Ishikawa (cell line): Measurements from ENCODE around the gene FGF4.

ENCODE experiments used
- CEBPB ChIP-seq: IDR thresholded peaks from 2 replicates; pipeline ENCODE4 v1.6.1; 2012
- CREB1 ChIP-seq: IDR thresholded peaks from 2 replicates; pipeline ENCODE4 v1.6.1; 2012; ENCODE audit warnings: low read depth
- EGR1 ChIP-seq: IDR thresholded peaks from 2 replicates; pipeline ENCODE4 v1.6.1; 2012
- EP300 ChIP-seq: IDR thresholded peaks from 2 replicates; pipeline ENCODE4 v1.6.1; 2012; ENCODE audit warnings: borderline replicate concordance
- FOXM1 ChIP-seq: IDR thresholded peaks from 2 replicates; pipeline ENCODE4 v1.6.1; 2012; ENCODE audit warnings: low read depth, borderline replicate concordance
- MAX ChIP-seq: IDR thresholded peaks from 2 replicates; pipeline ENCODE4 v1.6.1; 2012
- NFIC ChIP-seq: IDR thresholded peaks from 2 replicates; pipeline ENCODE4 v1.6.1; 2012
- RAD21 ChIP-seq: IDR thresholded peaks from 2 replicates; pipeline ENCODE4 v1.6.1; 2012; ENCODE audit warnings: low read depth
- REST ChIP-seq: IDR thresholded peaks from 2 replicates; pipeline ENCODE4 v1.6.1; 2012; ENCODE audit warnings: low read depth, mild to moderate bottlenecking
- TAF1 ChIP-seq: IDR thresholded peaks from 2 replicates; pipeline ENCODE4 v1.6.1; 2012; ENCODE audit warnings: low read depth, mild to moderate bottlenecking
- TCF12 ChIP-seq: IDR thresholded peaks from 2 replicates; pipeline ENCODE4 v1.6.1; 2012; ENCODE audit warnings: low read depth
- TEAD4 ChIP-seq: IDR thresholded peaks from 2 replicates; pipeline ENCODE4 v1.6.1; 2012
- USF1 ChIP-seq: IDR thresholded peaks from 2 replicates; pipeline ENCODE4 v1.6.1; 2012
- YY1 ChIP-seq: IDR thresholded peaks from 2 replicates; pipeline ENCODE4 v1.6.1; 2012; ENCODE audit warnings: low read depth
- ZBTB7A ChIP-seq: IDR thresholded peaks from 2 replicates; pipeline ENCODE4 v1.6.1; 2012; ENCODE audit warnings: low read depth

FGF4 gene

GRCh38 chr11:69807106-69807815 is 32.1 kb upstream of the FGF4 start:
- TF ChIP-seq YY1 (no peak), NFIC (no peak), MAX (no peak), FOXM1 (no peak), TEAD4 (no peak), CEBPB (no peak), EP300 (no peak), CREB1 (no peak), REST (no peak), TAF1 (no peak)

- TF ChIP-seq EGR1 (no peak), TCF12 (no peak), MAX (no peak), CREB1 (no peak), EP300 (no peak), USF1 (no peak), FOXM1 (no peak), YY1 (no peak), TAF1 (no peak), NFIC (no peak), ZBTB7A (no peak), TEAD4 (no peak), REST (no peak), CEBPB (no peak), RAD21 (no peak)
These were observed 29.8 kb upstream of the FGF4 start for GRCh38 chr11:69804769-69805508.

GRCh38 chr11:69803604-69804218 is 28.6 kb upstream of the FGF4 start:
- no peak for TF ChIP-seq TAF1
- no peak for TF ChIP-seq TCF12
- TF ChIP-seq FOXM1: no peak
- no peak for TF ChIP-seq RAD21
- TF ChIP-seq EGR1: no peak

- TF ChIP-seq CEBPB: no peak
- TF ChIP-seq EGR1: no peak
- TF ChIP-seq YY1: no peak
- no peak for TF ChIP-seq RAD21
- TF ChIP-seq EP300: no peak
- TF ChIP-seq MAX: no peak
- TF ChIP-seq TAF1: no peak
- no peak for TF ChIP-seq CREB1
- TF ChIP-seq TEAD4: no peak
- TF ChIP-seq FOXM1: no peak
- no peak for TF ChIP-seq ZBTB7A
- TF ChIP-seq NFIC: no peak
- TF ChIP-seq USF1: no peak
- no peak for TF ChIP-seq TCF12
- no peak for TF ChIP-seq REST
These were observed 27.9 kb upstream of the FGF4 start for GRCh38 chr11:69803022-69803421.
